ENCODE data around the gene JARID2. TPM values are rescaled to one million over a fixed set of nuclear protein-coding genes. Genes with fewer than 3 reads are reported as not detected.

The JARID2 gene
- total and polyA plus RNA-seq, 2 of the 4 experiments (the other 2 are of a cell fraction): 9.6 to 12.9 TPM

DNA sequence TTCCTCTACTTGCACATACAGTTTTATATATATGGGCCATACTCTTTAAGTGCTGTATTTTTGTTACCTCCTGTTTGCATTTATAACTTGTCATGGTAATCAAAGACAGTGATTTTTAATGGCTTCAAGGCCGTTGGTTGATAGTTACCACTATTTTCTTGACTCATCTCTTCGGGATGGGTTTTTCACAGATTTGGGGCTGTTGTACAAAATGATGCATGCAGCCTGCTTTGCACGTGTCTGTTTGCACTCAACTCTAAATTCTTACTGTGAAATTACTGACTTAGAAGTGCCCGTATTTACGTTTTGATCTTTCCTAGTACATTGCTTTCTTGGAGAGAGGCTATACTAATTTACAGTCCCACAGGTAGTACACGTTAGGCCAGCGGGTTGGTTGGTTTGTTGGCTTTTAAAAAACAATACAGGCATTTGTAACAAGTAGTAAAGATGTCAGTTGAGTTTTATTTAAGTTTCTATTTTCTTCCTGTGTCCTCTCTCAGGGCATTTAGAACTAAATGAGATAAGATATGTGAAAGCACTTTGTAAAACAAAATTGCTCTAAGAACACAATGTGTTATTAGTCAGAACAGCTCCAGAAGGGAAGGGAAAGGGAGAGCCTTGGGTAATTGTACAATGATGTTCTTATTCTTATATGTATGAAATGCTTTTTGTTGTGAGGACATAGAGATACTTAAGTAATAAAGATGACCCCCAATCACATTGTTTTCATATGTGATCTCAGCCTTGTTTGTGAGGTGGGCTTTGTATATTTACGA is 11.7 kb downstream of the JARID2 start:
- in situ Hi-C loops (cut with MboI; ENCODE audit: low sequenced_read_pairs): loop anchor here (10.0 to 25.0 kb wide), 2 partner anchors 127 to 355 kb away; no protein-coding TSS in a partner anchor
- Histone ChIP-seq H3K9me1 (ENCODE audit: insufficient read depth, low read length) (peaks cover 17% of the 10 kb centered on the region), H2BK5ac (ENCODE audit: low read depth, low read length, poor library complexity, severe bottlenecking) (no peak overlapping the region), H3K4me2 (ENCODE audit: low read depth, low read length) (no peak overlapping the region), H3K4me3 (ENCODE audit: insufficient read depth, low read depth, low read length) (no peak overlapping the region), H3K9ac (ENCODE audit: low read depth, low read length) (no peak overlapping the region), H3K27me3 (ENCODE audit: control insufficient read depth, insufficient read depth, low read length) (no peaks in the 10 kb centered on the region), H3K18ac (ENCODE audit: low read depth, low read length) (no peak overlapping the region), H4K8ac (ENCODE audit: low read depth in 2 of 2, low read length in 2 of 2) (no peak overlapping the region), H2BK20ac (ENCODE audit: low read depth, low read length) (no peak overlapping the region), H3K27ac (ENCODE audit: insufficient read depth, low read length) (no peak overlapping the region), H3K14ac (replicated peaks; ENCODE audit: low read depth, low read length) (0 out of 2 replicates have a peak overlapping the region, but pooled peaks have one; percentile 13), H3K36me3 (ENCODE audit: control insufficient read depth, insufficient read depth, low read length) (peaks cover 2% of the 10 kb centered on the region; the same call in 1 of the 2 replicates), H3K4me1 (ENCODE audit: control insufficient read depth, insufficient read depth, low read length) (peaks cover 22% of the 10 kb centered on the region), H4K20me1 (ENCODE audit: insufficient read depth, low read length) (peaks cover 97% of the 10 kb centered on the region), H2AFZ (replicated peaks; ENCODE audit: low read length, poor library complexity) (no peak overlapping the region), H3K4ac (ENCODE audit: low read depth, low read length) (no peak overlapping the region), H4K91ac (ENCODE audit: insufficient read depth, low read depth, low read length) (no peak overlapping the region), H3K9me3 (ENCODE audit: control insufficient read depth, insufficient read depth, low read length) (no peaks in the 10 kb centered on the region), H3K79me1 (ENCODE audit: low read depth in 1 of 2, low read length in 2 of 2) (peaks cover 10 to 82% of the 10 kb centered on the region in 2 experiments), H2AK5ac (ENCODE audit: low read depth, low read length) (no peak overlapping the region), H3K23ac (ENCODE audit: low read depth, low read length) (no peak overlapping the region), H3K56ac (ENCODE audit: extremely low read depth, insufficient read depth, low read length) (no peak overlapping the region), H4K5ac (ENCODE audit: low read depth, low read length) (no peak overlapping the region), H2AK9ac (replicated peaks; ENCODE audit: low read depth, low read length, poor library complexity) (no peak overlapping the region), H2BK120ac (ENCODE audit: low read depth, low read length) (no peak overlapping the region), H2BK15ac (ENCODE audit: low read depth, low read length) (no peak overlapping the region)
- ChIA-PET CTCF (no interaction called here), POLR2A (ENCODE audit: unreplicated experiment) (no interaction called here)
- ATAC-seq (ENCODE audit: low read depth) (no peak), DNase-seq (no peak)
- intact Hi-C loops (cut with micrococcal nuclease): no loop called here
- BruUV-seq (replicated peaks): no TSS peak
- dilution Hi-C loops (cut with HindIII; ENCODE audit: low sequenced_read_pairs, unreplicated experiment): no loop called here
- WGBS, 2 experiments (ENCODE audit: extremely low coverage in 2 of 2, insufficient read length in 1 of 2): 76% methylated on average over 2 of the region's 8 CpGs; no CpG with 5 or more reads in 1 of the 2 experiments
- TF ChIP-seq, protein P1, sequence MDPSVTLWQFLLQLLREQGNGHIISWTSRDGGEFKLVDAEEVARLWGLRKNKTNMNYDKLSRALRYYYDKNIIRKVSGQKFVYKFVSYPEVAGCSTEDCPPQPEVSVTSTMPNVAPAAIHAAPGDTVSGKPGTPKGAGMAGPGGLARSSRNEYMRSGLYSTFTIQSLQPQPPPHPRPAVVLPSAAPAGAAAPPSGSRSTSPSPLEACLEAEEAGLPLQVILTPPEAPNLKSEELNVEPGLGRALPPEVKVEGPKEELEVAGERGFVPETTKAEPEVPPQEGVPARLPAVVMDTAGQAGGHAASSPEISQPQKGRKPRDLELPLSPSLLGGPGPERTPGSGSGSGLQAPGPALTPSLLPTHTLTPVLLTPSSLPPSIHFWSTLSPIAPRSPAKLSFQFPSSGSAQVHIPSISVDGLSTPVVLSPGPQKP (IDR thresholded peaks at IDR 0.05; ENCODE audit: borderline replicate concordance, low read depth, low read length): no peak
- TF ChIP-seq, protein P2, sequence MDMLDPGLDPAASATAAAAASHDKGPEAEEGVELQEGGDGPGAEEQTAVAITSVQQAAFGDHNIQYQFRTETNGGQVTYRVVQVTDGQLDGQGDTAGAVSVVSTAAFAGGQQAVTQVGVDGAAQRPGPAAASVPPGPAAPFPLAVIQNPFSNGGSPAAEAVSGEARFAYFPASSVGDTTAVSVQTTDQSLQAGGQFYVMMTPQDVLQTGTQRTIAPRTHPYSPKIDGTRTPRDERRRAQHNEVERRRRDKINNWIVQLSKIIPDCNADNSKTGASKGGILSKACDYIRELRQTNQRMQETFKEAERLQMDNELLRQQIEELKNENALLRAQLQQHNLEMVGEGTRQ (IDR thresholded peaks at IDR 0.05; ENCODE audit: low read depth, low read length): no peak
- no peak for TF ChIP-seq CEBPB (IDR thresholded peaks at IDR 0.05; ENCODE audit: low read depth, low read length)
- no peak for TF ChIP-seq NFE2L2 (IDR thresholded peaks at IDR 0.05; ENCODE audit: low read depth, low read length)
- no peak for TF ChIP-seq RCOR1 (IDR thresholded peaks at IDR 0.05; ENCODE audit: insufficient replicate concordance, low read length)
- TF ChIP-seq RFX5 (IDR thresholded peaks at IDR 0.05; ENCODE audit: low read depth, low read length): no peak
- no peak for TF ChIP-seq FOS (IDR thresholded peaks at IDR 0.05; ENCODE audit: low read depth, low read length)
- TF ChIP-seq POLR2A (IDR thresholded peaks at IDR 0.05; ENCODE audit: low read depth, low read length): no peak
- TF ChIP-seq RAD21 (IDR thresholded peaks at IDR 0.05; ENCODE audit: low read length): no peak
- TF ChIP-seq MAFK (IDR thresholded peaks at IDR 0.05; ENCODE audit: low read depth, low read length): no peak
- TF ChIP-seq CHD1 (IDR thresholded peaks at IDR 0.05; ENCODE audit: low read depth, low read length): no peak
- TF ChIP-seq MXI1 (IDR thresholded peaks at IDR 0.05; ENCODE audit: borderline replicate concordance, low read depth, low read length): no peak
- TF ChIP-seq SMC3 (IDR thresholded peaks at IDR 0.05; ENCODE audit: low read depth, low read length): no peak
- TF ChIP-seq MAZ (IDR thresholded peaks at IDR 0.05; ENCODE audit: borderline replicate concordance, low read depth, low read length): no peak
- TF ChIP-seq, protein P3, sequence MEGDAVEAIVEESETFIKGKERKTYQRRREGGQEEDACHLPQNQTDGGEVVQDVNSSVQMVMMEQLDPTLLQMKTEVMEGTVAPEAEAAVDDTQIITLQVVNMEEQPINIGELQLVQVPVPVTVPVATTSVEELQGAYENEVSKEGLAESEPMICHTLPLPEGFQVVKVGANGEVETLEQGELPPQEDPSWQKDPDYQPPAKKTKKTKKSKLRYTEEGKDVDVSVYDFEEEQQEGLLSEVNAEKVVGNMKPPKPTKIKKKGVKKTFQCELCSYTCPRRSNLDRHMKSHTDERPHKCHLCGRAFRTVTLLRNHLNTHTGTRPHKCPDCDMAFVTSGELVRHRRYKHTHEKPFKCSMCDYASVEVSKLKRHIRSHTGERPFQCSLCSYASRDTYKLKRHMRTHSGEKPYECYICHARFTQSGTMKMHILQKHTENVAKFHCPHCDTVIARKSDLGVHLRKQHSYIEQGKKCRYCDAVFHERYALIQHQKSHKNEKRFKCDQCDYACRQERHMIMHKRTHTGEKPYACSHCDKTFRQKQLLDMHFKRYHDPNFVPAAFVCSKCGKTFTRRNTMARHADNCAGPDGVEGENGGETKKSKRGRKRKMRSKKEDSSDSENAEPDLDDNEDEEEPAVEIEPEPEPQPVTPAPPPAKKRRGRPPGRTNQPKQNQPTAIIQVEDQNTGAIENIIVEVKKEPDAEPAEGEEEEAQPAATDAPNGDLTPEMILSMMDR (conservative IDR thresholded peaks at IDR 0.05; ENCODE audit: low read depth, low read length): no peak
